ENCODE results near the gene PSD4. TPM values are rescaled to one million over a fixed set of nuclear protein-coding genes. Genes with fewer than 3 reads are reported as not detected.

The PSD4 gene
- total RNA-seq, 3 donors from 2014 or later: 40.8 to 91.3 (median 64.4) TPM

GRCh38 chr2:113258471-113259147 lies 84.8 kb downstream of the PSD4 start:
- intact Hi-C loops (cut with DNase I, micrococcal nuclease): no loop called here
- no peak for TF ChIP-seq CTCF (IDR thresholded peaks at IDR 0.05)

More at GRCh38 chr2:113258471-113259147, 84.8 kb downstream of the PSD4 start:
- no peak for ATAC-seq
- Histone ChIP-seq H3K36me3 (ENCODE audit: low read depth) (no peaks in the 10 kb centered on the region), H3K9me3 (no peaks in the 10 kb centered on the region), H3K4me1 (ENCODE audit: low read depth) (no peaks in the 10 kb centered on the region), H3K4me3 (no peak overlapping the region)
- no peak for DNase-seq

Other genes with a start within 250 kb of the PSD4 start
- not detected for gene IL36G, start 196.0 kb upstream of the PSD4 start, total RNA-seq
- not detected for gene IL36A, start 168.5 kb upstream of the PSD4 start, total RNA-seq
- gene IL36B, start 121.1 kb upstream of the PSD4 start, total RNA-seq: not detected
- not detected for gene IL36RN, start 114.8 kb upstream of the PSD4 start, total RNA-seq
- gene IL1F10, start 106.0 kb upstream of the PSD4 start, total RNA-seq: not detected
- gene IL1RN, start 46.4 kb upstream of the PSD4 start, total RNA-seq: 10 to 100 TPM in 1 of 3 donors, under 1 TPM in 2; 0.17 to 11.9 (median 0.76) TPM
- gene PAX8, start 105.0 kb downstream of the PSD4 start, total RNA-seq: 1 to 10 TPM in 2 of 3 donors, under 1 TPM in 1; 0.82 to 6.2 (median 4.8) TPM